ENCODE data around the gene FOXD3.
"Not testable (repeated sequence)": the region's sequence is repeated elsewhere in the genome, so short reads cannot be mapped to it uniquely, and the experiment has no call there.

Gene FOXD3

DNA sequence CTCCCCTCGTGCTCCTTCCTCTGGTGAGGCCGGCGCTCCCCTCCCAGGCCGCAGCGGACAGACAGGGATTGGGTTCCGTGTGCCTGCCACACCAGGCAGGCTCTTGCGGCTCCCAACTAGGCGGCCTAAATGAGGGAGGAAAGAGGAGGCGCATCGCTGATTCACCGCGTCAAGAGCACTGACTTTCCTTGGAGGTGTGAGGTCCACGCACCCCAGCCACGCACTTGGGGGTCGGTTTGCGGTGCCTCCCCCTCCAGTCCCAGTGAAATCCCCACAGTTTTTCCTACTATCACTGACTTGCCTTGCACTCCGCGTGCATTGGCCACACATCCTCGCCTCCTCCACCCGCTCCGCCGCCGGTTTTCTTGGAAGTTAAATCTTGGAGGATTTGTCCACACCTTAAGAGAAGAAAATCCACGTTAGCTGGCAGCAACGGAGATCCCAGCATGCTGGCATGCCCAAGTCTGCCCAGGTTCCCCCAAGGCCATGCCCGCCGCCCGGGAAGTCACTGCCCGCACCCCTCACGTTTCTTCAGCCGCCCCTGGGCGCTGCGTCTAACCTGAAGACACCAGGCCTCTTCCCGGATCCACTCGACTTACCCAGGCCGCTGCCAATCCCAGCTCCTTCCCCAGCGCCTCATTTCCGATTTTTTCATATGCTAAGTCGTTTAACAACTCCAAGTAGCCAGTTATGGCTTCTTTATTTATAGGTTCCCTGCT is 1.1 kb upstream of the FOXD3 start:
- DNase-seq = no peak

DNA sequence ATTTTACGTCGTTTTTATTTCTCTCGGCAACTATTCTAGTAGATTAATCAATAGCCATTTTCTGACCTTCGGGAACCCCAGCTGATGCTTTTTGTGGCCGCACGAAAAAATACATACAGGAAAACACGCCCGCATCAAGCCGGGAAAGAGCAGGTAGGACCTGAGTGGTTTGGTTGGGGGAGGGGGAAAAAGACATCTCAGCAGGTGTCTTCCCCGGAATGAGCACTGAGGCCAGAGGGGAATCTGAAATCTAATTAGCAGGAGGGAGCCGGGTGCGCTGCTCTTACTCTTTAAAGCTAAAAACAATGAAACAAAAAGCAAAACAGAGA is 618 bp upstream of the FOXD3 start:
- DNase-seq = no peak

DNA sequence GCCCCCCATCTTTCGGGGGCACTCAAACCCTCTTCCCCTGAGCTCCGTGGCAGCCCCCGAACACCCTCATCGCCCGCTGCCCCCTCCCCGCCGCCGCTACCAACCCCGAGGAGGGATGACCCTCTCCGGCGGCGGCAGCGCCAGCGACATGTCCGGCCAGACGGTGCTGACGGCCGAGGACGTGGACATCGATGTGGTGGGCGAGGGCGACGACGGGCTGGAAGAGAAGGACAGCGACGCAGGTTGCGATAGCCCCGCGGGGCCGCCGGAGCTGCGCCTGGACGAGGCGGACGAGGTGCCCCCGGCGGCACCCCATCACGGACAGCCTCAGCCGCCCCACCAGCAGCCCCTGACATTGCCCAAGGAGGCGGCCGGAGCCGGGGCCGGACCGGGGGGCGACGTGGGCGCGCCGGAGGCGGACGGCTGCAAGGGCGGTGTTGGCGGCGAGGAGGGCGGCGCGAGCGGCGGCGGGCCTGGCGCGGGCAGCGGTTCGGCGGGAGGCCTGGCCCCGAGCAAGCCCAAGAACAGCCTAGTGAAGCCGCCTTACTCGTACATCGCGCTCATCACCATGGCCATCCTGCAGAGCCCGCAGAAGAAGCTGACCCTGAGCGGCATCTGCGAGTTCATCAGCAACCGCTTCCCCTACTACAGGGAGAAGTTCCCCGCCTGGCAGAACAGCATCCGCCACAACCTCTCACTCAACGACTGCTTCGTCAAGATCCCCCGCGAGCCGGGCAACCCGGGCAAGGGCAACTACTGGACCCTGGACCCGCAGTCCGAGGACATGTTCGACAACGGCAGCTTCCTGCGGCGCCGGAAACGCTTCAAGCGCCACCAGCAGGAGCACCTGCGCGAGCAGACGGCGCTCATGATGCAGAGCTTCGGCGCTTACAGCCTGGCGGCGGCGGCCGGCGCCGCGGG is 837 bp downstream of the FOXD3 start:
- DNase-seq = peak in 1 of 2 donors; percentile 45

DNA sequence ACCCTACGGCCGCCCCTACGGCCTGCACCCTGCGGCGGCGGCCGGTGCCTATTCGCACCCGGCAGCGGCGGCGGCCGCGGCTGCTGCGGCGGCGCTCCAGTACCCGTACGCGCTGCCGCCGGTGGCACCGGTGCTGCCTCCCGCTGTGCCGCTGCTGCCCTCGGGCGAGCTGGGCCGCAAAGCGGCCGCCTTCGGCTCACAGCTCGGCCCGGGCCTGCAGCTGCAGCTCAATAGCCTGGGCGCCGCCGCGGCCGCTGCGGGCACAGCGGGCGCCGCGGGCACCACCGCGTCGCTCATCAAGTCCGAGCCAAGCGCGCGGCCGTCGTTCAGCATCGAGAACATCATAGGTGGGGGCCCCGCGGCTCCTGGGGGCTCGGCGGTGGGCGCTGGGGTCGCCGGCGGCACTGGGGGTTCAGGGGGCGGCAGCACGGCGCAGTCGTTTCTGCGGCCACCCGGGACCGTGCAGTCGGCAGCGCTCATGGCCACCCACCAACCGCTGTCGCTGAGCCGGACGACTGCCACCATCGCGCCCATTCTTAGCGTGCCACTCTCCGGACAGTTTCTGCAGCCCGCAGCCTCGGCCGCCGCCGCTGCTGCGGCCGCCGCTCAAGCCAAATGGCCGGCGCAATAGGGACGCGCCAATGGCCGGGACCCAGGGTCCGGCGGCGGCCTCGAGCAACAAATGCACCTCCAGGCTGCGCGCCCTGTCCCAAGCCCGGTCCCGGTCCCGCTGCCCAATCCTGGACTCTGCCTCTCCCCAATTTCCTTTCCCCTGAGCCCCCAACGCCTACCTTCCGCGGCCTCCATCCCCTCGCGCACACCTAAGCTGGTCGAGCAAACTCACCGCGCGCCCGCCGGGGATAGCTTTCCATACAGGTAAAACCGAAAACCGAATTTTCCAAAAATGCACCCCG is 1.8 kb downstream of the FOXD3 start:
- DNase-seq = no peak

DNA sequence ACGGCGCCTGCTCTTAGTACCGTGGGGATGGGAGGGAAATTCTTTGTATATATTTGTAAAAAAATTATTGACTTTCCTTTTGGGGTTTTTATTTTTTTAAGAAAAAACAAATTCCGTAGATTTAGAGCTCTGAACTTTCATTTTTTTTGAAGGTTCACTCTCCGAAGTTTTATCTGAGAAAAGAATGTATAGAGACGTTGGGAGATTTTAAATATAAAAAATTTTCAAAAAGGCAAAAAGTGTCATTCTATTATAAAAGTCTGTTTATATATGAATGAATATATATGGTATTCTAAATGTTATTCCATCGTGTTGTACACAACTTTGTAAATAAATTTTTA is 2.4 kb downstream of the FOXD3 start:
- DNase-seq = no peak

DNA sequence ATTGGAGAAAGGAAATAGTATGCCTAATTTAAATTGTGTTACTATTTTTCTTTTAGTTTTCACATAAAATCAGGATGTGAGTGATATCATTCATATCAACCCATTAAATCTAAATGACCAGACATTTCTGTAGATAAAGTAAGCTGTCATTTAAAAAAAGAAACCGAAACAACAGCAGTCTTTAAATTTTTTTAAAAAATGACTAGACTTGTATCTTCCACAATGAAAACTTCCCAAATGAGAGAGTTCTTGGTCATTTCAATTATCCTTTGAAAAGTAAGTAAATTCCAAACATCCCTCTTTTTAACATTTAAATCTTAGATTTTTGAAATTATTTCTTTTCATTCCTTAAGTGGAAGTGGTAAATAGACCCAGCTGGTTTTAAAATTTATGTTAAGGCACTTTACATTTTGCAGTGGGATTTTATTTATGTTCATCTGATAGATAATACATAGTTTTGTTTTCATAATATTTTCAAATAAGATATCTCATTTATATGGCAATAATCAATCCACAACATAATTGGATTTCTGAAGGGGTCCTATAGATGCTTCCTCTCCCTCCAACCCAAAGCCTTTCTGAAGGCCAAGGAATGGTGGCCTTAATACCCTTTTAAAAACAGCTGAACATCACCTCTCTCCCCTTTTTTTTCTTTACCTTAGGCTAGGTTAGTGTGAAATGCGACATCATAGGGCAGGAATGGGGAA is 3.1 kb downstream of the FOXD3 start:
- no peak for DNase-seq

DNA sequence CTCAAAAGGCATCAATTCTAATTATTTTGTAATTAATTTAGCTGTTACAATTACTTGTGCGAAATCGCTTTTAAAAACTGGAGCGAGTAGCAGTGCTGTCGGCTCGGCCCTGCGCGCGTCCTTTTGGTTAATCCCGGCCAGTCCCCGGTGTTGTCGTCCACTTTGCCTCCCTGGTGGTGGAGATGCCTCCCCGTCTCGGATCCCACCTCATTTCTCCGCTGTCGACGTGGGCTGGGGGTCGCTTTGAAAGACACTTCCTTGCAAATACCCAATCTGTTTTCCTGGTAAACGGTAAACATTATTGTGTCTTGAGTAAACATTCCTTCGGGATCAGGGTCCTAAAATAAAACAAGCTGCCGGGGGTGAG is 3.7 kb downstream of the FOXD3 start:
- no peak for DNase-seq

DNA sequence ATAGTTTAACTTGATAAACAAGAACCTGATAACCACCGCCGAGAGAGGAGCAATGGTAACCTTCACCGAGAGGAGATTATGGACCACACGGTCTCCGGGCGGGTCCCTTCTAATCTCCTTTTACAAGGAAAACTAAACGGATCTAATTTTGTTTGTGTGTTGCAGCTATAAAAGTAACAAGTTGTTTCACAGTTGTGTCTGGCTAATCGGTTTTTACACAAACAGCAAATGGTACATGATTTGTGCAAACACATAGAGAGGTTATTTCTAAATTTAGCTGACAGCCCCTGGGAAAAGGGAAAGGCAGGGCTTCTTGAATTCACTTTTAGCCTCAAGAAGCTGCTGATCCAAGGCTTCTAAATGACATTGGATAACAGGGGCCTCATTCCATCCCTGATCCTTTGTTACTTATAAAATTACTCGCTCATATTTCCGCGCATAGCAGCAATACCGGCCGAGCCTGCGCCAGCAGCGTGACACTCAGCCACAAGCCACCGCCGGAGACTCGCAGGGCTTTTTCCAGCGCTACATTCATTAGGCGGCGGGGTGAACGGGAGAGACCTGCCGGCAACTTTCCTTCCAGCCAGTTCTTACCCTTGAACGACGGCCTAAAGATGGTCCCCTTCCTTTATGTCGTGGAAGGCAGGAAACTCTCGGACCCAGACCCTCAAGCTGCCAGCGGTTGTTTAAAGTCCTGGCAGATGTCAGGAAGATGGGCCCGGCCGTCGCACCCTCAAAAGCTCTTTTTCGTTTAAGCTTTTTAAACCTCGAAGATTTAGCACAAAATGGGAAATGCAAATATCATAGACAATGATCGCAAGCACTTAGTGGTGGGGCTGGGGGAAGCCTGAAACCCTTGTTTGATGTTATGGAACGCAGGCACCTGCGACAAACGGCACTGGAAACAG is 4.4 kb downstream of the FOXD3 start:
- DNase-seq = no peak

DNA sequence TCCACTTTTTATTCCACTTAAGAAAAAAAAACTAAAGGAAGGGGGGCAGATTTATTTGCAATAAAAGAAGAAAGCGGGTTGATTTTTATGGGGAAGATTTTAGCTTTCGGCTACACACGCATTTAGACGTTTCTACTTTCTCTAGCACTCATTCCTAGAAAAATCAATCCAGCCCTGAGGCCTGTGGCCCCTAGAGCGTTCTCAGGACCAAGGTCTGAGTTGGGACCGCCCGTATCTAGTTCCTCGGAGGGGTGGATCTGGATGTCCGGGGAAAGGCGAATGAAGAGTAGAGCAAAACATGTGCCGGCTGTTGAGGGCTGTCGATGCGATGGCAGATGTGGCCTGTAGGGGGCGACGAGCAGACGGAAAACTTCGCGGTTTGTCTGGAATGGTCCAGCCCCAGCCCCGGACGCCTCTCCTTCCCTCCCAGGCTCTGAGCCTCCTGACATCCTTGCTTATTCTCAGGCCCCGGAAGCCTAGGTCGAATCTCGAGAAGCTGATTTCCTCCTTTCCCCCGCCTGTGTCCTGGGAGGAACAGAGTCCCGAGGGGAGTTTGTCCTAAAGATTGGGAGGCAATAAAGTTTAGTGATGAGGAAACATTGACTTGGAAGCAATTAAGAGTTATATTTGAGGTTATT is 5.2 kb downstream of the FOXD3 start:
- peak; percentile 49 to 91 for DNase-seq

DNA sequence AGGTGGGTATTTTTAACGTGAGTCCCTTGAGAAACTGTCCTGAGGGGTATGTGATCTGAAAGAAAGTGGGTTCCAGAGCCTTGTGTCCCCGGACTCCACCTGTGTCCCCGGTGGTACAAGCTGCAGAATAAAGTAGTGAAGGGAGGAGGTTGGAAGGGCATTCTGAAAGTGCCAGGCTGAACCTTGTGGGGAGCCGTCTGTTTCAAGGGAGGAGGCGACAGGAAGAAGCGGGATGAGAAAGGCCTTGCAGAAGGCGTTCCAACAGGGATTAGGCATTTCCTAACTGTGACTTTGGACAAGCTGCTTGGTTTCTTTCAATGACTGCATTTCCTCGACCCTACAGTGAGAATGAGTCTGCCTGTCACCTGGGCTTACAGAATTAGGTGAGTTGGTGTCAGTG is 5.8 kb downstream of the FOXD3 start:
- DNase-seq = no peak

DNA sequence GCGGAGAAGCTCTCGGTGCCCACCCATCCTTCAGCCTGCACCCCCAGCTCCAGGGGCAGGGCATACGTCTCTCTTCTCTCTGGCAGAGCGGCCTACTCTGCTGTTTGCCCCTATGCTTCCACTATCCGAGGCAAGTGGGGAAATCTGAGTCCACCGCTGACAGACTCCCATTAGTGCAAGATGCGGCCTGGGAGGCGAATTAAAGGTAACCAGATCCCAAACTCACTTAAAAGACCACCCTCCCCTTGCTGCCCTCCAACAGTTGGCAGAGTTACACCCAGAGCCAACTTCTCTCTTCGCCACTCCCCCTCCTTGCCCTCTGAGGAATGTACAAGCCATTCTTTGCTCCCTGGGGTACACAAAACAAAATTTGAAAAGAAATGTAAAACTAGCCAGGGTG is 6.4 kb downstream of the FOXD3 start:
- DNase-seq = no peak

DNA sequence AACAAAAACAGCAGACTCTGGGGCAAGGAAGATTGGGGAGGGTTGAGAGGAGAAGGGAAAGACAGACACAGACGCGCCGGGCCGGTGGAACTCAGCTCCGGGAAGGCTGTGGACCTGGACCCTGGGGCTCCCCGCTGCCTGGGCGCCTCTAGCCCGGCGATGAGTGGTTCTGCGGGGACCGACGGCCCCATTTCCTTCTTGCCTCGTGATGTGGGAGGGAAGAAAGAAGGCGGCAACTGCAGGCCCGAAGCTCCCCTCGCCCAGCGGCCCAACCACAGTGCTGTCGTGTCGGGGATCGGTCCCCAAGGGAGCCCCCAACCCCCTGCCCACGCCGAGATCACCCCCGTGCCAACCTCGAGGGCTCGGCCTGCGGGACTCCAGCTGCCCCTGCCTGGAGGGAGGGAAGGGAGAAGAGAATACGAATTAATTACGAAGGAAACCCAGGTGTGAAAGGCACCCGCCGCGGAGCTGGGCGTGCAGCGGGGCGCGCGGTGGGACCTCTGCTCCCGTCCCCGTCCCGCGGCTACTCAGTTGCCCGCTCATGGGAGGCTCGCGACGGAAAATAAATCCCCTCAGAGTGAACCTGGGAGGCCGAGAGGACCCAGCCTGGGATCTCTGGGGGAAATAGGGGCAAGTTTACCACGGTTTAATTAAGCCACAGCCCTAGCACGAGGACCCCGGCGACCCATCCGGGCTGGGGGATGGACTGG is 7.4 kb downstream of the FOXD3 start:
- no peak for DNase-seq

DNA sequence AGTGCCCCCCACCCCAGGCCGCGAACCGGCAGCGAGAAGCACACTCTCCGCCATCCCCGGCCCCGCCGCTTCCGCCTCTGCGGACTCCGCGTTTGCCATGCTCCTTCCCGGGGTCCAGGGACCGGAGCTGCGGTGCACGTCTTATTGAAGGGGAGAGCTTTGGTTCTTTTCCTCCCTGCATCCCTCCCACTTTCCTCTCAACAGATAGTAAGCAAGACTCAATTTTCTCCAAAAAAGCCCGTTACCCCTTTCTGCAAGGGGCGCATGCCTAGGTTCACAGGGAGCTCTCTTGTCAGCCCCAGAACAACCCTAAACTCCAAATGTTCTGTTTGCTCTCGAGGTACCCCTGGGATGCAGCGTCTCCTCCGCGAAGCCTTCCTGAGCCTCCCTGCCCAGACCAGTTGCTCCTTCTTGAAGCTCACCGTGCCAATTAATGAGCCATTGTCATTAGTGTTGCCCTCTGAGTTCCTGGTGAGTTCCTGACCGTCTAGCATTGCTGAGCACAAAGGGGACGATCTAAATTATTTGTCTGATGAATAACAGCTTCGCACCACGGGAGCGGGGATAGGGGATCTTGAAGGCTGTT is 8.1 kb downstream of the FOXD3 start:
- no peak for DNase-seq

DNA sequence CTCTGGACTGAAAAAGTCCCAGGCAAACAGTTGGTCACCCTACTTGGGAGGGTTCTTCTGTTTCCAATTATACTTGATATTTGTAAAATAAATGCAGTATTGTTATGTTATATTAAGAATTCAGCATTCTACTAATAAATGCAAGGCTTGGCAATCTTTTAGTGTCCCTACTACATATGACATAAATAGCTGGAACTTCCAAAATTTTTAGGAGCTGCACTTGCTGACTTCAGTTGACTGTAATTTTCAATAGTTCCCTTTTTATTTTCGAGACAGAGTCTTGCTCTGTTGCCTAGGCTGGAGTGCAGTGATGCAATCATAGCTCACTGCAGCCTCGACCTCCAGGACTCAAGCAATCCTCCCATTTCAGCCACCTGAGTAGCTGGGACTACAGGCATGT is 20.0 kb downstream of the FOXD3 start:
- peak in 1 of 2 donors; percentile 63 for DNase-seq

DNA sequence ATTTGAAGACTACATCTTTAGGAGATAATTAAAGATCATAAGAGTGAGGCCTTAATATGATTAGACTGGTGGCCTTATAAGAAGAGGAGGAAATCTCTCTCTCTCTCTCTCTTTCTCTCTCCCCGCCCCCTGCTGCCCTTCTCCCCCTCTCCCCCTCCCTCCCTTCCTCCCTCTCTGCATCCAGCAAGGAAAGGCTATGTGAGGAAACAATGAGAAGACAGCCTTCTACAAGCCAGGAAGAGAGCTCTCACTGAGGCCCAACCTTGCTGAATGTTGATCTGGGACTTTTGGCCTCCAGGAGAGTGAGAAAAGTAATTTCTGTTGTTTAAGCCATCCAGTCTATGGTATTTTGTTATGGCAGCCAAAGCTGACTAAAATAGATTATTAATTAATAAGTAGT is 21.6 kb downstream of the FOXD3 start:
- no peak for DNase-seq

DNA sequence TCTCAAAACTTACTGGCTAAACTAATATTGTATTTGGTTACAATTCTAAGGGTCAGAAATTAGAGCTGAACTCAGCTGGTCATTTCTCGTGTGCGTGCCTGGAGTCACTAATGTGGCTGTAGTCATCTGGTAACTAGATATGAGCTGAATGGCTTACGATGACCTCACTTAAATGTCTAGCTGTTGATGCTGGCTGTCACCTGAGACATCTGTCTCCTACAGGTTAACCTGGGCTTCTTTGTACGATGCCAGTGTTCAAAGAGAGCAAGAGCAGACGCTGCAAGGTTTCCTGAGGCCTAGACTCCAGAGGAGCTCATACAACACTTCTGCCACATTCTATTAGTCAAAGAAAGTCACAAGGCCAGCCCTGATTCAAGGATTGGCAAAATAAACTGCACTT is 28.0 kb downstream of the FOXD3 start:
- no peak for DNase-seq

DNA sequence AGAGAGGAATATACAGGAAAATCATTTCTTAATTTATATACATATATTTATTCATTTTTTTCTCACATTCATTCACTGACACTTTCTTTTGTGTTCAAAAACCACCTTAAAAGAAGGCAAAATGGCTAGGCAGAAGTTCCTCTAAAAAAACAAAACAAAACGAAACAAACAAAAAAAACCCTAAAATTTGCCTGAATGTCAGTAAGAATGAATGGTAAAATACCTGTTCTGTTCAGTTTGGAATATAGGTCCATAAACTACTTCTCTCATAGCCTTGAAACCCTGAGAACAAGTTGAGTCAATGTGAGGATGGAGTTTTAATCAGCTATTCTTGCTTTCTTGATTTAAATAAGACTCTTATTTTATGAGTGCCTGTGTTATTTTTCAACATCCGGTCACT is 30.4 kb downstream of the FOXD3 start:
- no peak for DNase-seq

DNA sequence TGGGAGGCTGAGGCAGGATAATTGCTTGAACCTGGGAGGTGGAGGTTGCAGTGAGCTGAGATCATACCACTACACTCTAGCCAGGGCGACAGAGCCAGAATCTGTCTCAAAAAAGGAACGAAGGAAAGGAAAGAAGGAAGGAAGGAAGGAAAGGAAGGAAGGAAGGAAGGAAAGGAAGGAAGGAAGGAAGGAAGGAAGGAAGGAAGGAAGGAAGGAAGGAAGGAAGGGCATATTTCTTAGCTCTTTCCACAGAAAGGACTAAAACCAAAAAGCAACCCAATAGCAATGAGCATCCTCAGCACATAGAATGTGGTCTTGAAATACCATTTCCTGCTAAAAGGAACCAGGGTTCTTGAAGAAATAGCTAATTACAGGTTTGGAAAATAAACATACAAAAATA is 33.9 kb downstream of the FOXD3 start:
- not testable (repeated sequence) for DNase-seq

DNA sequence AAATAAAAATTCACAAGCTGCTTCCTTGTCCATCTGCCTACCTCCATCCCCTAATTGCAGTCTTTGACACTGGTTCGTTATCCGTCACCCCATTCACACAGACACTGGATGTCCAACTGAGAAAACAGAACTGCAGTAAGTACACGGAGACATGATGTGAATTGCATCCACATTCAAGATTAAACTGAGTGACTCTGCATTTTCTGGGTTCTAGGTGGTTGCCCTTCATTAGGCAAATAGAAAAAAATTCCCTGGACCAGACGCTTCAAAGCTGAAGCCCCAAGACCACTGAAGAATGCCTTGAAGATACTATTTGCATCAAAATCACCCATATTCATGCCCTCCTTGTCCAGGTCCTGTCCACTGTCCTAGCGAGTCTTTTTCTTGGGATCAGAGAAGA is 37.2 kb downstream of the FOXD3 start:
- no peak for DNase-seq

DNA sequence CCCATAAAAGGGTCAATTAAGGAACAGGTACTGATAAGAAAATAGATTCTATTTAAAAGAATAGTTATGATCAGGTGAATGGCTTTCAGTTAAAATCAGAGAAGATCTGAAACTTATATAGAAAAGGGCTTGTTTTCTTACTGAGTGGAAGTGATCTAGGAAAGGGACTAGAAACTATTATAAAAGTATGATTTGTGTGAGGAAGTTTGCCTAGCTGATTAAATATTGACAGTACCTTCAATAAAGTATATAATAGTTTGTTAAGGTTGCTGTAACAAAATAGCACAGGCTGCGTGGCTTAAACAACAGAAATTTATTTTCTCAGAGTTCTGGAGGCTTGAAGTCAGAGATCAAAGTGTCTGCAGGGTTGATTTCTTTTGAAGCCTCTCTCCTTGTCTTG is 39.7 kb downstream of the FOXD3 start:
- DNase-seq = no peak
